ENCODE data around the gene CLC. TPM values are rescaled to one million over a fixed set of nuclear protein-coding genes. Genes with fewer than 3 reads are reported as not detected.

The CLC gene
- total RNA-seq, result not detected in 2 replicates
- not detected in 2 replicates for polyA plus RNA-seq

DNA sequence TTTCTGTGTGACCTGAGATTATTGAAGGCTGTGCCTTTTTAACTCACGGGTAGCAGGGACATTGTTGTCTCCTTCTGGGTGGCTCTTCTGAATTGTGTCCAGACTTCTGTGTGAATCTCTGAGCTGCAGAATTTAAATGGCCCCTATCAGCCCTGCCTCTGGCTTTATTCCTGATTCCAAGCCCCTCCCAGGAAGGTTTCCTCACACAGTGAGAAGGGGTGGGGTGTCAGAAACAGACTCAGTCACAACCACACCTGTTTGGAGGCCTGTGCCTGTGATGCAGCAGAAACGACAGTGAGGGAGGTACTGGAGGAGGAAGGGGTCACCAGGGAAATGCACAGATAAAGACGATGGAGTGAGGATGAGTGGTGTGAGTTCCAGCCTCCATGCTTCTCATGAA, at the start of gene CLC:
TSS of gene CLC (minus strand) at position 139 of the 400 bp plus-strand sequence. CDS start at position 62, 77 bp downstream.
- 77% methylated on average over 3 of the region's 3 CpGs for whole genome bisulfite sequencing (ENCODE audit: low lambda C conversion rate, missing lambda C conversion rate)
- no peaks in the 10 kb centered on the region for H3K36me3 ChIP-seq (replicated peaks; ENCODE audit: insufficient read depth, low read depth)
- H3K4me2 ChIP-seq, result no peak within 1 kb of the TSS
- TF ChIP-seq, protein P1, sequence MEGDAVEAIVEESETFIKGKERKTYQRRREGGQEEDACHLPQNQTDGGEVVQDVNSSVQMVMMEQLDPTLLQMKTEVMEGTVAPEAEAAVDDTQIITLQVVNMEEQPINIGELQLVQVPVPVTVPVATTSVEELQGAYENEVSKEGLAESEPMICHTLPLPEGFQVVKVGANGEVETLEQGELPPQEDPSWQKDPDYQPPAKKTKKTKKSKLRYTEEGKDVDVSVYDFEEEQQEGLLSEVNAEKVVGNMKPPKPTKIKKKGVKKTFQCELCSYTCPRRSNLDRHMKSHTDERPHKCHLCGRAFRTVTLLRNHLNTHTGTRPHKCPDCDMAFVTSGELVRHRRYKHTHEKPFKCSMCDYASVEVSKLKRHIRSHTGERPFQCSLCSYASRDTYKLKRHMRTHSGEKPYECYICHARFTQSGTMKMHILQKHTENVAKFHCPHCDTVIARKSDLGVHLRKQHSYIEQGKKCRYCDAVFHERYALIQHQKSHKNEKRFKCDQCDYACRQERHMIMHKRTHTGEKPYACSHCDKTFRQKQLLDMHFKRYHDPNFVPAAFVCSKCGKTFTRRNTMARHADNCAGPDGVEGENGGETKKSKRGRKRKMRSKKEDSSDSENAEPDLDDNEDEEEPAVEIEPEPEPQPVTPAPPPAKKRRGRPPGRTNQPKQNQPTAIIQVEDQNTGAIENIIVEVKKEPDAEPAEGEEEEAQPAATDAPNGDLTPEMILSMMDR (IDR thresholded peaks at IDR 0.05; ENCODE audit: poor library complexity), result no peak
- H4K20me1 ChIP-seq (ENCODE audit: insufficient read depth, poor library complexity, severe bottlenecking), result no peaks in the 10 kb centered on the region
- no peak for DNase-seq (ENCODE audit: low spot score)
- no peak within 1 kb of the TSS for H3K4me3 ChIP-seq
- H3K27ac ChIP-seq, result no peak within 1 kb of the TSS
- no peaks in the 10 kb centered on the region for H3K4me1 ChIP-seq (ENCODE audit: insufficient read depth)
- H3K27me3 ChIP-seq, result peaks cover 6% of the 10 kb centered on the region
- H2AFZ ChIP-seq, result no peak within 1 kb of the TSS
- no peaks in the 10 kb centered on the region for H3K79me2 ChIP-seq
- H3K9me3 ChIP-seq (ENCODE audit: low read depth), result no peaks in the 10 kb centered on the region
- H3K9me2 ChIP-seq (replicated peaks; ENCODE audit: insufficient read depth), result no peaks in the 10 kb centered on the region

DNA sequence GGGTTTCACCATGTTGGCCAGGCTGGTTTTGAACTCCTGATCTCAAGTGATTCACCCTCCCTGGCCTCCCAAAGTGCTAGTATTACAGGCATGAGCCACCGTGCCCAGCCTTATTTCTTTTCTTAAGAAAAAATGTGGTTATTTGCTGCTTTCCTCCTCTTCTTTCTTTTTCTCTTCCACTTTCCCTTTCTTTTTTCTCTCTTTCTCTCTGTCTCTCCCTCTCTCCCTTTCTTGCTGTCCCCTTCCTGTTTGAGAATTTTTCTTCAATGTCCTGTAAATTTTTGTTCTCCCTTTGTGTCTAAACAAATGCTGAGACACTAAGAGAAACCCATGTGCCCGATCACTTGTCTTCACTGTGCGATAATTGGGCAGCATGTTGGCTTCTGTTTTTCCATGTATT, 43.1 kb upstream of the CLC start:
- no peaks in the 10 kb centered on the region for H3K9me2 ChIP-seq (replicated peaks; ENCODE audit: insufficient read depth)
- H3K27ac ChIP-seq, result no peak overlapping the region
- H2AFZ ChIP-seq, result no peak overlapping the region
- WGBS (ENCODE audit: low lambda C conversion rate, missing lambda C conversion rate), result 92% methylated on average over 3 of the region's 3 CpGs
- H4K20me1 ChIP-seq (ENCODE audit: insufficient read depth, poor library complexity, severe bottlenecking), result no peaks in the 10 kb centered on the region
- no peak overlapping the region for H3K4me2 ChIP-seq
- no peaks in the 10 kb centered on the region for H3K9me3 ChIP-seq (ENCODE audit: low read depth)
- H3K79me2 ChIP-seq, result no peaks in the 10 kb centered on the region
- no peaks in the 10 kb centered on the region for H3K4me1 ChIP-seq (ENCODE audit: insufficient read depth)
- no peaks in the 10 kb centered on the region for H3K27me3 ChIP-seq
- DNase-seq (ENCODE audit: low spot score), result no peak
- no peaks in the 10 kb centered on the region for H3K36me3 ChIP-seq (replicated peaks; ENCODE audit: insufficient read depth, low read depth)
- no peak for TF ChIP-seq EZH2phosphoT487 (IDR thresholded peaks at IDR 0.05; ENCODE audit: low read depth, severe bottlenecking, unreplicated experiment)
- TF ChIP-seq EZH2 (IDR thresholded peaks at IDR 0.05; ENCODE audit: borderline replicate concordance), result no peak
- TF ChIP-seq, protein P1 (IDR thresholded peaks at IDR 0.05; ENCODE audit: poor library complexity), result no peak
- H3K4me3 ChIP-seq, result no peak overlapping the region

DNA sequence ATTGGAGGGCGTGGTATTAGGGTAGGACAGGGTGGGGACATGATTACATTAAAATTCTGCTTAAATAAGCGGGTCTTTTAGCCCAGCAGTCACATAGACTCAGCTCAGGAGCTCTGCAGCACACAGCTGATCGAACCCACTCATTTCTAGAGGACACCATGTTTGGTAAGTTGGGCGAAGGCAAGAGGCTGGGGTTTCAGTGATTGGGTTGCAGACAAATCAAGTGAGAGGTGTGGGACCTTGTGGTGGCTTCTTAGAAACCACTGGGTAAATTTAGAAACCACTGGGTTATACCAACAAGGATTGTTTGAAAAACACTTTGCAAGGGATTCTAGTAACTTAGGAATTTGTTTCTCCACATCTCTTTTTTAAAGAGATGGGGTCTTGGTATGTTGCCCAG, 40.9 kb upstream of the CLC start, which contains the start of gene LEUTX:
TSS of gene LEUTX (plus strand) at position 92 of the 400 bp plus-strand sequence. CDS start at position 159, 67 bp downstream.
- WGBS (ENCODE audit: low lambda C conversion rate, missing lambda C conversion rate), result 73% methylated on average over 4 of the region's 4 CpGs
- no peaks in the 10 kb centered on the region for H3K36me3 ChIP-seq (replicated peaks; ENCODE audit: insufficient read depth, low read depth)

More for the DNA sequence above, 40.9 kb upstream of the CLC start, which contains the start of gene LEUTX:
- H3K4me2 ChIP-seq, result no peak within 1 kb of the TSS
- no peaks in the 10 kb centered on the region for H3K9me2 ChIP-seq (replicated peaks; ENCODE audit: insufficient read depth)
- H3K79me2 ChIP-seq, result no peaks in the 10 kb centered on the region
- no peak within 1 kb of the TSS for H3K4me3 ChIP-seq
- no peak within 1 kb of the TSS for H3K27ac ChIP-seq
- H3K9me3 ChIP-seq (ENCODE audit: low read depth), result no peaks in the 10 kb centered on the region
- H2AFZ ChIP-seq, result no peak within 1 kb of the TSS
- no peaks in the 10 kb centered on the region for H4K20me1 ChIP-seq (ENCODE audit: insufficient read depth, poor library complexity, severe bottlenecking)
- no peak for DNase-seq (ENCODE audit: low spot score)
- no peaks in the 10 kb centered on the region for H3K27me3 ChIP-seq
- no peaks in the 10 kb centered on the region for H3K4me1 ChIP-seq (ENCODE audit: insufficient read depth)
- TF ChIP-seq, protein P1 (IDR thresholded peaks at IDR 0.05; ENCODE audit: poor library complexity), result no peak
- no peak for TF ChIP-seq EZH2phosphoT487 (IDR thresholded peaks at IDR 0.05; ENCODE audit: low read depth, severe bottlenecking, unreplicated experiment)
- no peak for TF ChIP-seq EZH2 (IDR thresholded peaks at IDR 0.05; ENCODE audit: borderline replicate concordance)

Data from hepatocyte (in vitro differentiated cells).